Measurements from ENCODE around the gene OLFM2. TPM values are rescaled to one million over a fixed set of nuclear protein-coding genes. Genes with fewer than 3 reads are reported as not detected.
A peak's percentile ranks its signal among the peaks of the same experiment; 100 is the strongest.
"Not testable (repeated sequence)": the region's sequence is repeated elsewhere in the genome, so short reads cannot be mapped to it uniquely, and the experiment has no call there.

Gene OLFM2
- total and polyA plus RNA-seq, 5 donors, result 5.9 to 15.9 (median 8.7) TPM

DNA sequence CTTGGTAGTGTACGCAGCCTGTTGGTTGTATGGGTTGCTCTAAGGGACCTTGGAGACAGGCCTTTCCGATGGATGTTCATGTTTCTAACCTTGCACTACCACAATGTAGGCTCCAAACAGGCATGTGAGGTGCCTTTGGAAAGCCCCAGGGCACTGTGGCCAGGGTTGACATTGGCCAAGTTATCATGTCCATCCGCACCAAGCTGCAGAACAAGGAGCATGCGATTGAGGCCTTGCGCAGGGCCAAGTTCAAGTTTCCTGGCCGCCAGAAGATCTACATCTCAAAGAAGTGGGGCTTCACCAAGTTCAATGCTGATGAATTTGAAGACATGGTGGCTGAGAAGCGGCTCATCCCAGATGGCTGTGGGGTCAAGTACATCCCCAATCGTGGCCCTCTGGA, 116.3 kb downstream of the OLFM2 start:
- ATAC-seq; H3K4me3 ChIP-seq (ENCODE audit: low read length); H3K4me1 ChIP-seq (ENCODE audit: control insufficient read depth, insufficient read depth, low read length); H3K9me3 ChIP-seq (ENCODE audit: control insufficient read depth, low read length); H3K27me3 ChIP-seq (ENCODE audit: control insufficient read depth, insufficient read depth); intact Hi-C loops (cut with DNase I): not testable (repeated sequence)
- peak in 1 of 3 donors; percentile 65 for DNase-seq
- H3K27ac ChIP-seq (ENCODE audit: low read length), result peak overlapping the region; percentile 73
- WGBS, result 93% methylated on average over 8 of the region's 8 CpGs

DNA sequence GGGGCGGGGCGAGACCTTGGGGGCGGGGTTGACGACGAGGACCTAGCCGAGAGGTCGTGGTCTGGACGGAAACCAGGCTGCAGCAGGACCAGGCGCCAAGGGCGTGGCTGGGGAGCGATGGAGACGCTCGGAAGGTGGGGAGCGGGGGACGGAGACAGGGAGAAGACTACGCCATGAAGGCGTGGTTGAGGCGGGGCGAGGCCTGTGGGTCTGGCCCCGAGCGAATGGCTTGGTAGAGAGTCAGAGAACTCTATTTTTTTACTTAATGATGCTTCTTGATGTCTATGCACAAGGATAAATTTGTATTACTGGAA, 116.8 kb downstream of the OLFM2 start:
- no peak for DNase-seq
- H3K9me3 ChIP-seq (ENCODE audit: control insufficient read depth, low read length), result no peaks in the 10 kb centered on the region
- ATAC-seq, result no peak
- H3K4me3 ChIP-seq (ENCODE audit: low read length), result peak overlapping the region; percentile 25
- H3K27ac ChIP-seq (ENCODE audit: low read length), result peak overlapping the region; percentile 73
- 0% methylated on average over 21 of the region's 21 CpGs for WGBS
- intact Hi-C loops (cut with DNase I), result no loop called here
- H3K4me1 ChIP-seq (ENCODE audit: control insufficient read depth, insufficient read depth, low read length), result peaks cover 2% of the 10 kb centered on the region
- no peaks in the 10 kb centered on the region for H3K27me3 ChIP-seq (ENCODE audit: control insufficient read depth, insufficient read depth)

DNA sequence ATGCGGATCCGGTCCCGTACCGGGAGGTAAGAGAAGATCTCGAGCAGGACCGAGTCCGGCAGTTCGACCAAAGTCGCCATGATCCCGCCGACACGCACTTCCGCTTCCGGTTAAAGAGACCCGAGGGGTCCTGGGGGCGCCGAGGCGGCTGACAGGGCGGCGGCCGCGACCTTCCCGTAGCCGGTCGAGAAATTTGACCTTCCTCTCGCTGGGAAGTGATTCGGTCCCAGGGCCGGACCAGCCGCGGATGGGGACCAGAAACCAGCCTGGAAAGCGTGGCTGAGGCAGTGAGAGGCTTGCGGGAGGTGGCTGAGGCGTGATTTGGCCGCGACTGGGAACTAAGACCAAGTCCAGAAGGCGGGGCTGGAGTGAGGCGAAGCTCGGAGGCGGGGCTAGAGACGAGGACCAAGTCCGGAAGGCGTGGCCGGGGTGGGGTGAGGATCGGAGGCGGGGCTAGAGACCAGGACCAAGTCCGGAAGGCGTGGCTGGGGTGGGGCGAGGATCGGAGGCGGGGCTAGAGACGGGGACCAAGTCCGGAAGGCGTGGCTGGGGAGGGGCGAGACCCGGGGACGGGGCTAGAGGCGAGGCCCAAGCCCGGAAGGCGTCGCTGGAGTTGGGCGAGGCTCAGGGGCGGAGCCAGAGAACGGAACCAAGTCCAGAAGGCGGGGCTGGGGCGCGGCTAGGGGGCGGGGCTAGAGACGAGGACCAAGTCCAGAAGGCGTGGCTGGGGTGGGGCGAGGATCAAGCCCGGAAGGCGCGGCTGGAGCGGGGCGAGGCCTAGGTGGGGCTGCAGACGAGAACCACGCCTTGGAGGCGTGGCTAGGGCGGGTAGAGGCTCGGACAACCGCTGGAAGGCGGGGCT, 117.3 kb downstream of the OLFM2 start, which contains the start of gene FBXL12:
TSS of gene FBXL12 (minus strand) at position 346 of the 862 bp plus-strand sequence. CDS start at position 80, 266 bp downstream.
- under 1% methylated on average over 82 of the region's 82 CpGs for WGBS
- Histone ChIP-seq H3K4me1 (ENCODE audit: control insufficient read depth, insufficient read depth, low read length) (peaks cover 2% of the 10 kb centered on the region), H3K27me3 (ENCODE audit: control insufficient read depth, insufficient read depth) (no peaks in the 10 kb centered on the region), H3K27ac (ENCODE audit: low read length) (peak within 1 kb of the TSS; percentile 91), H3K9me3 (ENCODE audit: control insufficient read depth, low read length) (no peaks in the 10 kb centered on the region), H3K4me3 (ENCODE audit: low read length) (peak within 1 kb of the TSS; percentile 51)
- peak; percentile 97 for ATAC-seq
- DNase-seq, result peak; percentile 100
- intact Hi-C loops (cut with DNase I), result no loop called here

DNA sequence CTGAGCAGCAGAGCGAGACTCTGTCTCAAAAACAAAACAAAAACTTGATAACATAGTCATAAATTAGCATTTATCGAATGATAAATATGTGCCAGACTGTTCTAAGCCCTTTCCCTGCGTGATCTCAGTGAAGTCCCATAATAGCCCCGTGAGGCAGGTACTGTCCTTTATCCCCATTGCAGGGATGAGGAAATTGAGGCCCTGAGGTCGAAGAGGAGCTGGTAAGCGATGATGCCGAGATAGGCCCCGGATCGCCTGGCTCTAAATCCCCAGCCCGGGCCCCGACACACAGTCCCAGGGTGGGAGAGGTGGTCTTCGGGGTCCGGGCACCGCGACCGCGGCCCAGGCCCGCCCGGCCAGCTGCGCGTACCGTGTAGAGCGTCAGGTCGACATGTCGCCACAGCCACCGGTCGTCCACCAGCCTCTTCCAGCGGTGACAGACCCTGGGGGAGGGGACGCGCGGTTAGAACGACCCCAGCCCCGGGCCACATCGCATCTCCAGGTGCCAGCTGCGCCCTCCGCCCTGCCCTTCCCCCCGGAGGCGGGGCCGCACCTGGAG, 118.1 kb downstream of the OLFM2 start:
- no peaks in the 10 kb centered on the region for H3K27me3 ChIP-seq (ENCODE audit: control insufficient read depth, insufficient read depth)
- intact Hi-C loops (cut with DNase I), result no loop called here
- H3K27ac ChIP-seq (ENCODE audit: low read length), result peak overlapping the region; percentile 91
- WGBS, result 4% methylated on average over 39 of the region's 39 CpGs
- DNase-seq, result no peak
- H3K4me1 ChIP-seq (ENCODE audit: control insufficient read depth, insufficient read depth, low read length), result peaks cover 2% of the 10 kb centered on the region
- peak overlapping the region; percentile 51 for H3K4me3 ChIP-seq (ENCODE audit: low read length)
- H3K9me3 ChIP-seq (ENCODE audit: control insufficient read depth, low read length), result no peaks in the 10 kb centered on the region
- peak; percentile 0 to 7 for ATAC-seq

DNA sequence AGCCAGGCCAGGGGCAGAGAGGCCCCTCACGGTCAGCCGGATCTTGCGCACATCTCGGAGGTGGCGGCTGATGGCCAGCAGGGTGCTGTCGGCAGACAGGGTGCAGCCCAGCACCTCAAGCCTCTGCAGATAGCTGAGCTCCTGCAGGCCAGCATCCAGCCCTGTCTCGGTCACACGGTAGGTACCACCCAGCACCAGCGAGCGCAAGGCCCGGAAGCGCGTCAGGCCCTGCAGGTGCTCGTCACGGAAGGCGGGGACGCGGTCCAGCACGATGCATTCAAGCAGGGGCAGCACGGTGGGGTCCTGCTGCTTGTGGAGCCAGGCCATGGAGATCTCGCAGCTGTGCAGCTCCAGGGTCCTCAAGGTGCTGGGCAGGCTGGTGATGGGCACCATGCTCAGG, 125.2 kb downstream of the OLFM2 start:
- Histone ChIP-seq H3K9me3 (ENCODE audit: control insufficient read depth, low read length) (no peaks in the 10 kb centered on the region), H3K27me3 (ENCODE audit: control insufficient read depth, insufficient read depth) (no peaks in the 10 kb centered on the region), H3K4me3 (ENCODE audit: low read length) (no peak overlapping the region), H3K27ac (ENCODE audit: low read length) (no peak overlapping the region), H3K4me1 (ENCODE audit: control insufficient read depth, insufficient read depth, low read length) (no peaks in the 10 kb centered on the region)
- peak; percentile 28 to 36 for ATAC-seq
- 95% methylated on average over 21 of the region's 21 CpGs for WGBS
- peak in 1 of 3 donors; percentile 58 for DNase-seq
- intact Hi-C loops (cut with DNase I), result no loop called here

DNA sequence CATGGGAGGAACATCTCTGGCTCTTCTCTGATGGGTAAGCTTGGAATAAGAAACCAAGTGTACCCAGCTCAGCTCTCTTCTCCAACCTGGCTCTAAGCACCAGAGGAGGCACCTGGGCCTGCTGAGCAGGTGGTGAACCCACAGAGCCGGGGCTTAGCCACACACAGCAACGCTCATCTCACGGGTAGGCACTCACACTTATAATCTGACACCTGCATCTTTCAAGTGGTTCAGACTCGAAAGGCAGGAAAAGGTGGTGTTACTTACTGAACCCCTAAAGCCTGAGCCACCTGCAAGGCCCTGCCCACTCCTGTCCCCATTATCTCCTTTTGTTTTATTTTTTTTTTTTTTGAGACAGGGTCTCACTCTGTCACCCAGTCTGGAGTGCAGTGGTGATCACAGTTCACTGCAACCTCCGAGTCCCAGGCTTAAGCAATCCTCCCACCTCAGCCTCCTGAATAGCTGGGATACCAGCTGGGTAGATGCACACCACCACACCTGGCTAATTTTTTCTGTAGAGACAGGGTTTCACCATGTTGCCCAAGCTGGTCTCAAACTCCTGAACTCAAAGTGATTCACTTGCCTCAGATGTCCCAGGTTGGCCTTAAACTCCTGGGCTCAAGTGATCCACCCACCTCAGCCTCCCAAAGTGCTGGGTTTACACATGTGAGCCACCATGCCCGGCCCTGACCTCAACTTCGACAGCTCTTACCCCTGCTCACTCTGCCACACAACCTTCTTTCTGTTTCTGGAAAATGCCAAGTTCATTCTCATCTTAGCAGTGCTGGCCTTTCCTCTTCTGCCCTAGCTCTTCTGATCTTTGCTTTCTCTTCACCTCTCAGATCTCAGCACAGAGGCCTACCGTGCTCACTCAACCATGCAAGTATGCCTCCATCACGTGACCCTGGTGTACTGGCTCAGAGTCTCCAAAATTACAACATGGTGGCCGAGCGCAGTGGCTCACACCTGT, 127.2 kb downstream of the OLFM2 start:
- Histone ChIP-seq H3K27me3 (ENCODE audit: control insufficient read depth, insufficient read depth) (no peaks in the 10 kb centered on the region), H3K9me3 (ENCODE audit: control insufficient read depth, low read length) (no peaks in the 10 kb centered on the region), H3K4me3 (ENCODE audit: low read length) (no peak overlapping the region), H3K27ac (ENCODE audit: low read length) (no peak overlapping the region), H3K4me1 (ENCODE audit: control insufficient read depth, insufficient read depth, low read length) (no peaks in the 10 kb centered on the region)
- intact Hi-C loops (cut with DNase I), result no loop called here
- 88% methylated on average over 11 of the region's 11 CpGs for WGBS
- DNase-seq (no peak), ATAC-seq (no peak)

DNA sequence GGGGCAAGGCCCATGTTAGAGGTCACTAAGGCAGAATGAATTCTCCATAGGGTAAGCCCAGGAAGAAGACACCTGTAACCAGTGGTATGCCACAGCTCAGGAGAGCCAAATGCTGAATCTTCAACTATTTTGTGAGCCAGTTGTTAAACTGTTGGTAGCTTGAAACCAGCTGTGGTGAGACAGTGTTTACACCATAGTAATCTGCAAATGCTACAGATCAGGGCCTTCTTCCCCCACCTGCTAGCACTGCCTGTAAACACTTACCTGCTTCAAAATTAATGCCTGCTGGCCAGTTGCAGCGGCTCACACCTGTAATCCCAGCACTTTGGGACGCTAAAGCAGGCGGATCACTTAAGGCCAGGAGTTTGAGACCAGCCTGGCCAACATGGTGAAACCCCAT, 129.5 kb downstream of the OLFM2 start:
- Histone ChIP-seq H3K4me3 (ENCODE audit: low read length) (no peak overlapping the region), H3K27ac (ENCODE audit: low read length) (no peak overlapping the region), H3K27me3 (ENCODE audit: control insufficient read depth, insufficient read depth) (no peaks in the 10 kb centered on the region), H3K9me3 (ENCODE audit: control insufficient read depth, low read length) (no peaks in the 10 kb centered on the region), H3K4me1 (ENCODE audit: control insufficient read depth, insufficient read depth, low read length) (no peaks in the 10 kb centered on the region)
- no peak for DNase-seq
- WGBS, result 94% methylated on average over 3 of the region's 3 CpGs
- intact Hi-C loops (cut with DNase I), result no loop called here
- ATAC-seq, result no peak

Other genes starting within 250 kb of the OLFM2 start
- 10 to 100 TPM in 3 of 4 donors, 1 to 10 TPM in 1; 8.4 to 14.6 (median 14.4) TPM for gene ZNF846, start 167.8 kb downstream of the OLFM2 start, total RNA-seq
- 10.9 TPM for gene ZNF846, start 167.8 kb downstream of the OLFM2 start, polyA plus RNA-seq
- 10 to 100 TPM; 12.2 to 14.5 (median 13.8) TPM for gene FBXL12, start 117.4 kb downstream of the OLFM2 start, total RNA-seq
- 13.9 TPM for gene FBXL12, start 117.4 kb downstream of the OLFM2 start, polyA plus RNA-seq
- gene UBL5, start 108.6 kb downstream of the OLFM2 start, total RNA-seq, result 100 to 1,000 TPM; 439 to 544 (median 471) TPM
- gene UBL5, start 108.6 kb downstream of the OLFM2 start, polyA plus RNA-seq, result 1,516 TPM
- 10 to 100 TPM; 81.9 to 98.2 (median 90.2) TPM for gene PIN1, start 101.2 kb downstream of the OLFM2 start, total RNA-seq
- gene PIN1, start 101.2 kb downstream of the OLFM2 start, polyA plus RNA-seq, result 113 TPM
- 10 to 100 TPM in 2 of 4 donors, 1 to 10 TPM in 2; 8.6 to 19.1 (median 11.9) TPM for gene COL5A3, start 74.0 kb upstream of the OLFM2 start, total RNA-seq
- gene COL5A3, start 74.0 kb upstream of the OLFM2 start, polyA plus RNA-seq, result 13.5 TPM
- not detected for gene RDH8, start 77.0 kb upstream of the OLFM2 start, total RNA-seq
- not detected for gene RDH8, start 77.0 kb upstream of the OLFM2 start, polyA plus RNA-seq
- gene SHFL, start 149.8 kb upstream of the OLFM2 start, total RNA-seq, result 10 to 100 TPM; 14.5 to 16.0 (median 15.2) TPM
- 16.0 TPM for gene SHFL, start 149.8 kb upstream of the OLFM2 start, polyA plus RNA-seq
- gene ANGPTL6, start 166.2 kb upstream of the OLFM2 start, total RNA-seq, result not detected
- 0.25 TPM for gene ANGPTL6, start 166.2 kb upstream of the OLFM2 start, polyA plus RNA-seq
- 10 to 100 TPM; 16.5 to 29.4 (median 25.7) TPM for gene PPAN, start 169.8 kb upstream of the OLFM2 start, total RNA-seq
- gene PPAN, start 169.8 kb upstream of the OLFM2 start, polyA plus RNA-seq, result 25.2 TPM
- 1 to 10 TPM; 4.4 to 6.6 (median 4.9) TPM for gene P2RY11, start 175.2 kb upstream of the OLFM2 start, total RNA-seq
- 2.9 TPM for gene P2RY11, start 175.2 kb upstream of the OLFM2 start, polyA plus RNA-seq
- 100 to 1,000 TPM; 144 to 183 (median 158) TPM for gene EIF3G, start 183.4 kb upstream of the OLFM2 start, total RNA-seq
- 127 TPM for gene EIF3G, start 183.4 kb upstream of the OLFM2 start, polyA plus RNA-seq

All from right cardiac atrium (tissue), 5 donors.